LoVo (cell line): ENCODE measurements around the gene SLC25A24.
"Not testable (repeated sequence)": the region's sequence is repeated elsewhere in the genome, so short reads cannot be mapped to it uniquely, and the experiment has no call there.

Source experiments
- DNase-seq: peaks from one replicate; pipeline ENCODE4 v3.0.0-alpha.2; 2016; ENCODE audit warnings: low spot score

Gene SLC25A24

DNA sequence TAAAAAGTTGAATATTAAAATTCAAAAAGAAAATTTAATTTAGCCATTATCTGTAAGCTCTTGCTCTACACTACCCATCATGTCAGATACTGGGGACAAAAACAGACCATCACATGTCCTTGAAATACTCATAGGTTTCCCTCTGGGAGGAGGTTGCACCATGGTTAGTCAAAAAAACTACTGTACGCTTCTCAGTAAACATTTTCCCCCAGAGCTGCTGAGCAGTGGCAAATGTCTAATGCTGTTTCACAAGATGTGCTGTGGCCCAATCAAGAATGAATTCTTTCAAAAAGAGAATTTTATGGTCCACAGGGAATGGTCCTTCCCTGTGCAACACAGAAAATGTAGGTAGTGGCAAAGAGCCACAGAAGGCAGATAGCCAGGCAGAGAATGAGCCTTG is 6.1 kb downstream of the SLC25A24 start:
- DNase-seq, result no peak

DNA sequence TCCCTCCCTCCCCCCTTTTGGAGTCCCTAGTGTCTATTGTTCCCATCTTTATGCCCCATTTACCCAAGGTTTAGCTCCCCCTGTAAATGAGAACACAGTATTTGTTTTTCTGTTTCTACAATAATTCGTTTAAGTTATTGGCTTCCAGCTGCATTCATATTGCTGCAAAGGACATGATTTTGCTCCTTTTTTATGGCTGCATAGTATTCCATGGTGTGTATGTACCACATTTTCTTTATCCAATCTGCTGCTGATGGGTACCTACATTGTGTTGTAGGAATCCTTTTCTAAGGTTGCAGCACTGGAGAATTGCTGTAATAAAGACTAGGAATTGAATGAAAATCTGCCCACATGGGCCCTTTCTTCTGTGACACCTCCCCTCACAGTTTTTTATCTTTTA is 6.8 kb downstream of the SLC25A24 start:
- DNase-seq, result no peak

DNA sequence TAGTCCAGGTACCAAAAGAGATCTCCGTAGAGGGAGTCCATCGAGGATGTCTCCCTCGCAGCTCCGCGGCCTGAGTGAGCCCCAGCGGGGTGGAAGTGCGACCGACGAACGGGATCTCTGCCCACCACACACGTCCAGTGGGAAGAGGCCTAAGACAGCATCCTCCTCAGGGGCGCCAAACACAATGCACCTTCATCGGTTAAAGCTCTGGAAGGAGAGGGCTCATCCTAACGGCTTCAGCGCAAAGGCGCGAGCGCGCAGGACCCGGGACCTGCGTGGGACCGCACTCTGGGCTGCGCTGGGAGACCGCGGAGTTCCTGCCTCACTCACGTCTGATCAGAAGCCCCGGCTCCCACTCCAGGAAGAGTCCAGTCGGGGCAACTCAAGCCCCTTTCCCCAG is 7.6 kb downstream of the SLC25A24 start:
- no peak for DNase-seq

DNA sequence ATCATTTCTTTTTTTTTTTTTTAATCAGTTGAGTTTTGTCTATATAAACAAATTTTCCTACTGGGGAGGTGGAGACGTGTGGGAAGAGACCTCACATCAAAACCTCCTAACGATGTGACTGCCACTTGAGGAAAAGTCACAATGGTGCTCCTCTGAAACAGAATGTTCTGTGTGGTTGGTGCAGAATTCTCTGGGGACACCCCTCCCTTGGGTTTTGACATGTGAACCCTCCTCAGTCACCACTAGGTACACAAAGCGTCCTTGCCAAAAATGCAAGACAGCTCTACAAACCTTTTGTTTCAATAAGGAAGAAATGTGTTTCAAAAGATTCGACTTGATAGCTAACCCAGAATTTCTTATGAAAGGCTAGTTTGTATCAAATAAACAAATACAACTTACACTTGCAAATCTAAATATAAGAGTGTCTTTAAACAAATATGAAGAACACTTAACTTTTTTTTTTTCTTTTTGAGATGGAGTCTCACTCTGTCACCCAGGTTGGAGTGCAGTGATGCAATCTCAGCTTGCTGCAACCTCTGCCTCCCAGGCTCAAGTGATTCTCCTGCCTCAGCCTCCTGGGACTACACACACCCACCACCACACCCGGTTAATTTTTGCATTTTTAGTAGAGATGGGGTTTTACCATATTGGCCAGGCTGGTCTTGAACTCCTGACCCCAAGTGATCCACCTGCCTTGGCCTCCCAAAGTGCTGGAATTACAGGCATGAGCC is 9.3 kb downstream of the SLC25A24 start:
- DNase-seq, result no peak

DNA sequence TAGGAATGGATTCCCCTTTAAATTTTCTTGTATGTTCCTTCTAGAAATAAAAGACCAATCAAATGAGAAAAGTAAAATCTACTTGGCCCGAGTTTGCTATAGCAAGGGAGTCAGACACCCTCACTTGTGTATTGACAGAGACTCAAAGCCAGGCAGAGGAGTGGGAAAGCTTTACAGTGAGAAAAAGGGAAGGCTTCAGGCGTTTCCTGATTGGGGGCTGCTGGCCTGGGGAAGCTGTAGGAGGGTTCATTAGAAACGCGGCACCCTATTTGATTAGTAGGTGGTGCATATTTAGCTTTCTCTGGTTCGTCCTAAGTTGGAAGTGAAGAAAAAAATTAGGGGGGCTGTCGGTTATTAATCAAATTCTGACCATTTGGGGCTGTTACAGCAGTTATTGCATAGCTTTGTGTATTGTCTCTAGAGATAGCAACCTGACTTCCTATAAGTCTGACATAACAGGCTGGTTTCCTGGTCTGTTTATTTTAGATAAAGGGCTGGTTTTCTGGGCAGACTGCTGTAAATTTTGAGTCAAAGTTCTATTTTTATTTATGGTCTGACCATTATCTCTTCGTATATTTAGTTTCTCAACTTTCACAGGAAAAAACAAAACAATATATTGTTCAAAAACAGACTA is 10.0 kb downstream of the SLC25A24 start:
- DNase-seq, result no peak

DNA sequence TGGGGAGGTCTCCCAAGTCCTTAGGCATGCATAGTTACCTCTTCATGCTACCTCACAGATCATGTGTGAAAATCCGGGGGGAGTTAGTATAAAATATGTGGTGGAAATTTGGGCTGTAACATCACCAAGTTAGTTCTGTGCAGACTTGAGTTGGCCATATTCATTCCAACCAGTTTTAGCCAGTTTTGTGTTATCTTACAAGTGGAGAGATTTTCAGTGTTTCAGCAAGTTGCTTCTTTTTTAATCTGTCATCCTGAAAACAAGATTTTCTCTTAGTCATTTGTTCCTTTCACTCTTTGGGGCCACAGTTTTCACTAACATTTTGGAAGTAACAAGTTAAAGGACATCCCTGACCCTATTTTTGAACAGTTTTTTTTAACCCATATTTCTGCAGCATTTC is 11.3 kb downstream of the SLC25A24 start:
- DNase-seq, result no peak

DNA sequence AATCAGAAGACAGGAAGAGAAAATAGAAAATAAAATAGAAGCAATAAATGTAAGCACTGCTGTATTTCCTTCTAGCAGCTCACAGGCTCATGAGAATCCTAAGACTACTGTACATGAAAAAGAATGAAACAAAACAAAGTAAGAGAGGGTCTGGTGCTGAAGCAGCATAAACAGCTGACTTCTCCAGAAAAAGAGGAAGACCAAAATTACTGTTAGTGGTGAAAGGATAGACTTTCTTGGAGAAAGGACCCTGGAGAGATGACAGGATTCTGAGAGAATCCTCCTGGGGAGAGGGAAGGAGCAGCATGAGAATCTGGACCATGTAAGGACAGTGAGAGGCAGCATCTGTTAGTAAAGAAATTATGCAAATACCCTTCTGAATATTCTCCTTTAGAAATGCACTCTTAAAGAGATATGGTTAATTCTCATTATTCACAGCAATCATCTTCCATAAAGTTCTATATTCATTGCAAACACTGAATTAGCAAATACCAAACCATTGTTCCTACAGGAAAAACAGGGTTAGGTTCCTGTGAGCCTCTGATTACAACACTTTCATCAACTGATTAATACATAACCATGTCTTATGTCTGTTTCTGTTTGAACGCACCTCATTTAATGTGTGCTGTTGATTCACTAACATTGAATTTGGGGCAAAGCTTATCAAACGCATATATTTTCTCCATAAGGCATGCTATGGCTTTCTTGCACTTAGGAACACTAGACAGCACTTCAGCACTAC is 17.0 kb downstream of the SLC25A24 start:
- DNase-seq, result no peak

DNA sequence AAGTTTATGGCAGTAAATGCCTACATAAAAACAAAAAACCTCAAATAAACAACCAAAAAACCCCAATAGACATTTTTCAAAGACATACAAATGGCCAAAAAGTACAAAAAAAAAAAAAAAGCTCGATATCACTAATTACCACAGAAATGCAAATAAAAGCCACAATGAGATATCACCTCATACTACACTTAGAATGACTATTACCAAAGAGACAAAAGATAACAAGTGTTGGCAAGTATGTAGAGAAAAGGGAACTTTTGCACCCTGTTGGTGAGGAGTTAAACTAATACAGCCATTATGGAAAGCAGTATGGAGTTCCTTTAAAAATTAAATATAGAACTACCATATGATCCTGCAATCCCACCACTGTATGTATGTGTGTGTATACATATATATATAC is 21.1 kb downstream of the SLC25A24 start:
- no peak for DNase-seq

DNA sequence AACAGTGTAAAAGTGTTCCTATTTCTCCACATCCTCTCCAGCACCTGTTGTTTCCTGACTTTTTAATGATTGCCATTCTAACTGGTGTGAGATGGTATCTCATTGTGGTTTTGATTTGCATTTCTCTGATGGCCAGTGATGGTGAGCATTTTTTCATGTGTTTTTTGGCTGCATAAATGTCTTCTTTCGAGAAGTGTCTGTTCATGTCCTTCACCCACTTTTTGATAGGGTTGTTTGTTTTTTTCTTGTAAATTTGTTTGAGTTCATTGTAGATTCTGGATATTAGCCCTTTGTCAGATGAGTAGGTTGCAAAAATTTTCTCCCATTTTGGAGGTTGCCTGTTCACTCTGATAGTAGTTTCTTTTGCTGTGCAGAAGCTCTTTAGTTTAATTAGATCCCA is 37.7 kb downstream of the SLC25A24 start:
- DNase-seq, result not testable (repeated sequence)

DNA sequence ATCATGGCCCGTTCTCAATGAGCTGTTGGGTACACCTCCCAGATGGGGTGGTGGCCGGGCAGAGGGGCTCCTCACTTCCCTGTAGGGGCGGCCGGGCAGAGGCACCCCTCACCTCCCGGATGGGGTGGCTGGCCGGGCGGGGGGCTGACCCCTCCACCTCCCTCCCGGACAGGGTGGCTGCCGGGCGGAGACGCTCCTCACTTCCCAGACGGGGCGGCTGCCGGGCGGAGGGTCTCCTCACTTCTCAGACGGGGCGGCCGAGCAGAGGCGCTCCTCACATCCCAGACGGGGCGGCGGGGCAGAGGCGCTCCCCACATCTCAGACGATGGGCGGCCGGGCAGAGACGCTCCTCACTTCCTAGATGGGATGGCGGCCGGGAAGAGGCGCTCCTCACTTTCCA is 40.2 kb downstream of the SLC25A24 start:
- not testable (repeated sequence) for DNase-seq

DNA sequence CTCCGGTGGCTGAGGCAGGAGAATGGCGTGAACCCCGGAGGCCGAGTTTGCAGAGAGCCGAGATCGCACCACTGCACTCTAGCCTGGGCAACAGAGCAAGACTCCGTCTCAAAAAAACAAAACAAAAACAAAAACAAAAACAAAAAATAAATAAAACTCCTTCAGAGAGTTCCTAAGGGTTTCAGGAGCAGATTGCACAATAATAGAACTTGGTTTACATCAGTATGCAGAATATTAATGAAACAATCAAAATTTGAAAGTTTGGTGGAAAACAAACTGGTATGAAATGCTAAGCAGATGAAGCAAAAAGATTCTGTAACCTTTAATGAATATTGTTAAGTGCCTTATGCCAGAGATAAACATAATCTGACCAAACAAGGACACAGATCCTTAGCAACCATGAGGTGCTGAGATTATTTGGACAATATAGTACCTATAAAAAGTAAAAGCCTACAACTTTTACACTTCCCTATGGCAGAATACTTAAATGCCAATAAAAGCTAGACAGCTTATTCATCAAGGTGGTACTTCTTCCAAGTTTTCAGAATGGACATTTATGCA is 41.2 kb downstream of the SLC25A24 start:
- no peak for DNase-seq

DNA sequence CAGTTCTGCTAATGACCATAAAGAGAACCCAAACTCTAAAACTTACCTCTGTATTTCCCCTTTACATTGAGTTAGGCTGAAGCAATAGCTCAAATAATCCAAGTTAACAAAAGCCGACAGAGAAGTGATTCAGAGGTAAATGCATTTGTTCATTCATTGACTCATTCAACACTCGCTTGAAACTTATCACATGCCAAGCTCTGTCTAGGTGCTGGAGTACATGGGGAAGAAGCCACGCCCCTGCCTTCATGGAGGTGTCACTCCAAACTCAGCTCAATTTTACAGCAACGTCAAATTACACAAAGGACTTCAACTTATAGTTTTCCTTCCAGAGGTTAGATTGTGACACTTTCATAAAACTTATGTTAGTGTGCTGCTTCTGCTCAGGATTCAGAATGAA is 45.8 kb downstream of the SLC25A24 start:
- no peak for DNase-seq

DNA sequence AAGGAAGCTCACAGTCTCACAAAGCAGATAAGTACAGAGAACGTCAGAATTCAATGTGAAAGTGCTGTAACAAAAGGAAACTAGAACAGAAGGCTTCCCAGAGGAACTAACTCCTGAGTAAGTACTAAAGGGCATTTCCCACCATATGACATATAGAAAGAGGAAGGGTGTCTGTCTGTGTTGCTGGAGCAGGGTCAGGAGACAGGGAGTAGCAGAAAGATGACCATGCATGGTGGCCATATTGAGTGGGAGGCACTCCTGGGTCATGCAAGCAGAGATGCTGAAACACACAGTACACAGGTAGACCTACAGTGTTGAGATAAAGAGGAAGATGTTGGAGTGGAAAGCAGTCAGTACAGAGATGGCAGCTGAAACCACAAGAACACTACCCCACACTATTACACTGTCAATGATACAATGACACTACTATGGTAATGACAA is 47.3 kb downstream of the SLC25A24 start:
- DNase-seq, result no peak

DNA sequence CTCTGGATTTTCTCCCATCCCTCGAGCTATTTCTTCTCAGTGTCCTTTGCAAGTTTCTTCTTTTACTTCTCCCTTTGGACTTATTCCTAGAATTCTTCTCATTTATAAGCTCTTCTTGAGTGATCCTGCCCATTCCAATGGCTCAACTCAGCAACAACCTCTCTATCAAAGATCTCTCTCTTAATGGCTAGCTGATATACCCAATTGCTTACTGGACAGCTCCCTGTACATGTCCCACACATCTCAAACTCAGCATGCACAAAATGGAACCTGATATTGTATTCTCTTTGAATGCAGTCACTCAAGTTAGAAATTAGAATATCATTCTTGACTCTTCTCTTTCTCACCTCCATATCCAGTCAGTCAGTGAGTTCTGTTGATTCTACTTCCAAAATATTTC is 48.6 kb downstream of the SLC25A24 start:
- DNase-seq, result no peak

DNA sequence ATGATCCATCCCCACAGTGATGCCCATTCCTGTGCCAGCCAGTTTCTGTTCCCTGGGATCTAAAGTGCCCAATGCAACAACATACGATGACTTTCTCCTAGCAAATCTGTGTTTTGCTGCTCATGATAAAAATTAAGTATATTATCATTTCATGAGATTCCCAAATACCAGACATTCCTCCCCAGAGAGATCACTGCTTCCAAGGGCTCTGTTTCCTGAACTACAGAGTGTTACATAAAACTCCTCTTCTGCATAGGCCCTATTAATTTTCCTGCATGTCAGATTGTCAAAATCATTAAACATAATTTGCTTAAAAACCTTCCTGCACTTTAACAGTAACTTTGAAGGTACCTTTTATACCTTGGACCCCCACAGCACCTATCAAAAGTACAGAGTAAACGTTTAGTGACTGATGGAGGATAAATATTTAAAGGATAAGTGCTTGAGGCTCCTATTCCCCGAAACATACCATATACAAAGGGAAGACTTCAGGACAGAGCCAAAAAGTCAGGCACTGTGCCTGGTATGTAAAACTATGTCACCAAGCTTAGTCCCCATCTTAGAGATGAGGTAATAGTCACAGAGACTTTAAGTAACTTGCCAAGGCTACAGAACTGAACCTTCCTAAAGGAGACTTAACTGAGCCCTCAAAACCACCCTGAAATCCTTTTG is 50.2 kb downstream of the SLC25A24 start:
- DNase-seq, result no peak

DNA sequence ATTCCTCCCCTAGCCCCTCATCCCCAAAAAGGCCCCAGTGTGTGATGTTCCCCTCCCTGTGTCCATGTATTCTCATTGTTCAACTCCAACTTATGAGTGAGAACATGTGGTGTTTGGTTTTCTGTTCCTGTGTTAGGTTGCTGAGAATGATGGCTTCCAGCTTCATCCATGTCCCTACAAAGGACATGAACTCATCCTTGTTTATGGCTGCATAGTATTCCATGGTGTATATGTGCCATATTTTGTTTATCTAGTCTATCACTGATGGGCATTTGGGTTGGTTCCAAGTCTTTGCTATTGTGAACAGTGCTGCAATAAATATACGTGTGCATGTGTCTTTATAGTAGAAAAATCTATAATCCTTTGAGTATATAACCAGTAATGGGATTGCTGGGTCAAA is 55.6 kb downstream of the SLC25A24 start:
- not testable (repeated sequence) for DNase-seq

DNA sequence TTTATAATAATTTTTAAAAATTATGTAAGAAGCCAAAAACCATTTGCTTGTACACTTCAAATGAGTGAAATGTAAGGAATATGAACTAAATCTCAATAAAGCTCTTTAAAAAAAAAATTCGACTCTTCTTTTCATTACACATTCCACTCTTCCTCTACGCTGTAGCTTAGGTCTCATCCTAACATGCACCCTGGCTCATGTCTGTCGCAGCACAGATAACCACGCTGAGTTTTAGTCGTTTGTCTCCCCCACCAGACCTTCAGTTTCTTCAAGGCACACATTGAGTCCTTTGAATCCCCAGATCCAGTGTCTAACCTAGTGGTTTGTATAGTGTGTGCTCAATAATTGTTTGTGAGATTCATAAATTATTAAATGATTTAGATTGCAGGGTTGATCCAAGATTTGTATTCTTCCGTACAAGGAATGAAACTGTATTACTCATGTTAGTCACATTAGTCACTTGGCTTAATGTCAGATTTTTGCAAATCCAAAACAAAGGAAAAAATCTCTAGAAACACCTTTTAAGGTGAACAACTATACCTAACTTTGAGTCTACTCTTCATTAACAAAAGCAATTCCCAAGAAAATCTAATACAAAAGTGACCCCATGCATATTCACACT is 57.3 kb downstream of the SLC25A24 start:
- DNase-seq, result no peak

DNA sequence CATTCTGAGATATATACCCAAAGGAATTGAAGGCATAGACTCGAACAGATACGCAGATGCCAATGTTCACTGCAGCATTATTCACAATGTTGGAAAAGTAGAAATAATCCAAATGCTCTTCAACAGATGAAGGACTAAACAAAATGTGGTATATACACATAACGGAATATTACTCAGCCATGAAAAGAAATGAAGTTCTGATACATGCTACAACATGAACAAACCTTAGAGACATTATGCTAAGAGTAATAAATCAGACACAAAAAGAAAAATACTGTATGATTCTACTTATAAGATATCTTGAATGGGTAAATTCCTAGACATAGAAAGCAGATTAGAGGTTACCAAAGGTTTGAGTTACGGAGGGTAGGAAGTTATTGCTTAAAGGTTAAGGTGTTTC is 57.9 kb downstream of the SLC25A24 start:
- DNase-seq, result no peak

DNA sequence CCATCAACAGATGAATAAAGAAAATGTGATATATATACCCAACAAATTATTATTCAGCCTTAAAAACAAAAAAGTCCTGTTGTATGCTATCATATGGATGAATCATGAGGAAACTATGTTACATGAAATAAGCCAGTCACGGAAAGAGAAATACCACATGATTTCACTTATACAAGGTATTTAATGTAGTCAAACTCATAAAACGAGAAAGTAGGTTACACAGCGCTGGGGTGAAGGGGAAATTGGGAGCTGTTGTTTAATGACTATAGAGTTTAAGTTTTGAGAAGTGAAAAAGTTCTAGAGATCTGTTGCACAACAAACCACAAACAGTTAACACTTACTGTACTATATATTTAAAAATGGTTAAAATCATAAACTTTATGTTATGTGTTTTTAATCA is 58.5 kb downstream of the SLC25A24 start:
- no peak for DNase-seq

DNA sequence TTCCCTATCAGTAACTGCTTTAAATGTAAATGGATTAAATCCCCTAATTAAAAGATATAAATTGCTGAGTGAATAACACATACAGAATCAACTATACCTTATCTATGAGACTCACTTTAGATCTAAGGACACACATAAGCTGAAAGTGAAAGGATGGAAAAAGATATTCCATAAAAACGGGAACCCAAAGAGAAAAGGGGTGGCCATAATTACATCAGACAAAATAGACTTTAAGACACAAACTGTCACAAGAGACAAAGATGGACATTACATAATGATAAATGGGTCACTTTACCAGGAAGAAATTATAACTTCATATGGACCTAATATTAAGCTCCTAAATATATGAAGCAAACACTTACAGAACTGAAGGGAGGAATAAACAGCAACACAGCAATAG is 59.2 kb downstream of the SLC25A24 start:
- no peak for DNase-seq

DNA sequence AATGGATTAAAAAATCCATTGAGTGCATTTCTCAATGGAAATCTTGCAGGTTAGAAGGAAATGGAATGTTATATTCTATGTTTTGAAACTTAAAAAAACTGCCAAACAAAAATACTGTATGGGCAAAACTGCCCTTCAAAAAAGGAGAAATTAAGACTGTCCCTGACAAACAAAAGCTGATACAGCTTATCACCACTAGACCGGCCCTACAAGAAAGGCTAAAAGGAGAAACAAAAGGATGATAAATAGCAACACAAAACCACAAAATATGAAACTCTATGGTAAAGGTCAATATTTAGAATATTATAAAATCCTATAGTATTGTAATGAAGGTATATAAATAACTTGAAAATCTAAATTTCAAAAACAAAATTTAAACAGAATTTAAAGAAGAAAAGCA is 60.0 kb downstream of the SLC25A24 start:
- no peak for DNase-seq

DNA sequence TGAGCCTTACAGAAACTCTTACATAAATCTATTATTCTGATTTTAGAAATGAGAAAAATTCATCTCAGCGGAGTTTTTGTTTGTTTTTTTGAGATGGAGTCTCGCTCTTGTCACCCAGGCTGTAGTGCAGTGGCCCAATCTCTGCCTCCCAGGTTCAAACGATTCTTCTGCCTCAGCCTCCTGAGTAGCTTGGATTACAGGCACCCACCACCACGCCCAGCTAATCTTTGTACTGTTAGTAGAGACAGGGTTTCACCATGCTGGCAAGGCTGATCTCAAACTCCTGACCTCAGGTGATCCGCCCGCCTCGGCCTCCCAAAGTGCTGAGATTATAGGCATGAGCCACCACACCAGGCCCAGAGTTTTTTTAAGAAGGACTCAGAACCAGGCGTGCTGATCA is 60.6 kb downstream of the SLC25A24 start:
- DNase-seq, result not testable (repeated sequence)
